ENCODE measurements around the gene DCHS1.

DNA sequence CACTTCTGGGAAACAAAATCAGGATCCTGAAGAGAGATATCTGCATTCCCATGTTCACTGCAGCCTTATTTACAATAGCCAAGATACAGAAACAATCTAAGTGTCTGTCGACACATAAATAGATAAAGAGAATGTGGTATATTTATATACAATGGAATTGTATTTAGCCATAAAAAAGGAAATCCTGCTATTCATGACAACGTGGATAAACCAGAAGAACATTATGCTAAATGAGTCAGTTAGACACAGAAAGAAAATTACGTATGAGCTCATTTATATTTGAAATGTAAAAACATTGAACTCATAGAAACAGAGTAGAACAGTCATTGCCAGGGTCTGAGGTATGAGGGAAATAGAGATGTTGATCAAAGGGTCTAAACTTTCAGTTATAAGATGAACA, 21.4 kb upstream of the DCHS1 start:
- no peak for TF ChIP-seq SPI1 (IDR thresholded peaks at IDR 0.05; ENCODE audit: low read depth, low read length)
- no peak for TF ChIP-seq TAF1 (IDR thresholded peaks at IDR 0.05; ENCODE audit: low read depth, low read length)
- no peak for TF ChIP-seq POLR2A (IDR thresholded peaks at IDR 0.05; ENCODE audit: low read depth, low read length)
- no peak for TF ChIP-seq POLR2AphosphoS5 (IDR thresholded peaks at IDR 0.05; ENCODE audit: low read depth, low read length)
- TF ChIP-seq POU2F2 (IDR thresholded peaks at IDR 0.05; ENCODE audit: low read depth, low read length) = no peak

Measured in GM12891 (cell line).